Lower leg skin (tissue), 3 donors: ENCODE data around the gene GOLGA3.

ENCODE experiments used
- POLR2A ChIP-seq, 2 donors: fragments of 450-650 bp; IDR thresholded peaks; one replicate each; pipeline ENCODE4 v1.6.1; 2016 to 2017; ENCODE audit warnings: antibody characterized with exemption in 2 of 2, mild to moderate bottlenecking in 1 of 2, moderate library complexity in 1 of 2
- TF ChIP-seq, protein P1 (sequence below), 3 donors: fragments of 450-650 bp; IDR thresholded peaks; one replicate each; pipeline ENCODE4 v1.5.1; 2016; ENCODE audit warnings: antibody characterized with exemption in 3 of 3, mild to moderate bottlenecking in 3 of 3, moderate library complexity in 2 of 3

- TF ChIP-seq, protein P1, sequence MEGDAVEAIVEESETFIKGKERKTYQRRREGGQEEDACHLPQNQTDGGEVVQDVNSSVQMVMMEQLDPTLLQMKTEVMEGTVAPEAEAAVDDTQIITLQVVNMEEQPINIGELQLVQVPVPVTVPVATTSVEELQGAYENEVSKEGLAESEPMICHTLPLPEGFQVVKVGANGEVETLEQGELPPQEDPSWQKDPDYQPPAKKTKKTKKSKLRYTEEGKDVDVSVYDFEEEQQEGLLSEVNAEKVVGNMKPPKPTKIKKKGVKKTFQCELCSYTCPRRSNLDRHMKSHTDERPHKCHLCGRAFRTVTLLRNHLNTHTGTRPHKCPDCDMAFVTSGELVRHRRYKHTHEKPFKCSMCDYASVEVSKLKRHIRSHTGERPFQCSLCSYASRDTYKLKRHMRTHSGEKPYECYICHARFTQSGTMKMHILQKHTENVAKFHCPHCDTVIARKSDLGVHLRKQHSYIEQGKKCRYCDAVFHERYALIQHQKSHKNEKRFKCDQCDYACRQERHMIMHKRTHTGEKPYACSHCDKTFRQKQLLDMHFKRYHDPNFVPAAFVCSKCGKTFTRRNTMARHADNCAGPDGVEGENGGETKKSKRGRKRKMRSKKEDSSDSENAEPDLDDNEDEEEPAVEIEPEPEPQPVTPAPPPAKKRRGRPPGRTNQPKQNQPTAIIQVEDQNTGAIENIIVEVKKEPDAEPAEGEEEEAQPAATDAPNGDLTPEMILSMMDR (IDR thresholded peaks at IDR 0.05) = no peak
- no peak for TF ChIP-seq POLR2A (IDR thresholded peaks at IDR 0.05)
Measured at GRCh38 chr12:132771126-132771838, 57.4 kb downstream of the GOLGA3 start.
